Measurements from ENCODE around the gene AHDC1. TPM values are rescaled to one million over a fixed set of nuclear protein-coding genes. Genes with fewer than 3 reads are reported as not detected.
"Not testable (repeated sequence)": the region's sequence is repeated elsewhere in the genome, so short reads cannot be mapped to it uniquely, and the experiment has no call there.

AHDC1 gene
- total RNA-seq, 1 donor from 2014 or later: 7.0 TPM

DNA sequence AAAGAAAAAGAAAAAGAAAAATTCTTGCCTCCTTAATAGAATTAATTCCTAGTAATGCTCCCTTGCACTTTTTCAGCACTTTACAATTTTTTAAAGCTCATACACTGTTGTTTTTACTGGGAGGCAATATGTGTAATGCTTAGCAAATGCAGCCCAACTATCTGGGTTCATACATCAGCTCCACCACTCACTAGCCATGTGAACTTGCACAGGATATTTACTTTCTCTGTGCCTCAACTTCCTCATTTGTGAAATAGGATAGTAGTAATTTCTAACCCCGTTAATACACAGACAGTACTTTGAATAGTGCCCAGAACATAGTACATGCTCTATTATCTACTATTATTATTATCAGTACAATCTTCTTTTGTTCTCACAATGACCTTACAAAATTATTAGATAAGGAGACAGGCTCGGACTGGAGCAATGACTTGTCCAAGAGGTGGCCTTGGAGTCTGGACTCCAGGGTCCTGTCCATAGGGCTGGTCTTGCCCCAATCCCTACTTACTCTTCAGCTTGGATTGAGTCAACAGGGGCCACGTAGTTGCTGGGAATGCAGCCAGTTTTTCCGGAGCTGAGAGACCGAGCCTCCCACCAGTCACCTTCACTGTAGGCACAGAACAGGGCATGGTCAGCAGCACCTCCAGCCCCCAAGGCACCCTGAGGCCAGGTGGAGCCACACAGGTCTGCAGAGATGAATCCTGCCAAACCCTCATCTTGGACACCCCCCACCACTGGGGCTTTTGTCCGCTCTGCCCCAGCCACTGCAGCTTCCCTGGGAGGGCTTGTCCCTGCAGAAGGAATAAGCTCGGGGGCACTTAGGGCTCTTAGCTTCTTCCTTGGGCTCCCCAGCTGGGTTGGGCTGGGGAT is 17.3 kb upstream of the AHDC1 start:
- Mint-ChIP-seq H3K4me3 (no peak overlapping the region), H3K27me3 (ENCODE audit: insufficient read depth, low read depth) (peaks cover 4% of the 10 kb centered on the region), H3K4me1 (peaks cover 10% of the 10 kb centered on the region), H3K27ac (no peak overlapping the region), H3K36me3 (no peaks in the 10 kb centered on the region), H3K9me3 (no peaks in the 10 kb centered on the region)
- H3K4me2 ChIP-seq: no peak overlapping the region
- no peaks in the 10 kb centered on the region for H4K20me1 ChIP-seq (ENCODE audit: low read depth)
- peaks cover 2% of the 10 kb centered on the region for H3F3A ChIP-seq (ENCODE audit: low read depth)
- no peak overlapping the region for H3K4me3 ChIP-seq
- DNase-seq (ENCODE audit: low spot score): no peak
- H3K36me3 ChIP-seq: no peaks in the 10 kb centered on the region
- no peaks in the 10 kb centered on the region for H3K27me3 ChIP-seq
- no peak overlapping the region for H3K27ac ChIP-seq
- H3K4me1 ChIP-seq: no peaks in the 10 kb centered on the region
- no peaks in the 10 kb centered on the region for H3K79me2 ChIP-seq (ENCODE audit: low read depth)
- H3K9me3 ChIP-seq (ENCODE audit: low read depth): no peaks in the 10 kb centered on the region
- TF ChIP-seq EZH2 (IDR thresholded peaks at IDR 0.05) (no peak), EZH2phosphoT487 (IDR thresholded peaks at IDR 0.05) (no peak), CTCF (IDR thresholded peaks at IDR 0.05) (no peak)
- no peak overlapping the region for H3K9ac ChIP-seq
- H2AFZ ChIP-seq (replicated peaks): no peak overlapping the region

- not testable (repeated sequence) for H3K4me1 ChIP-seq; H3K4me3 Mint-ChIP-seq; H3K36me3 Mint-ChIP-seq; H3K4me2 ChIP-seq; DNase-seq (ENCODE audit: low spot score); H3K9me3 ChIP-seq (ENCODE audit: low read depth); H2AFZ ChIP-seq (replicated peaks); H3K9me3 Mint-ChIP-seq; H4K20me1 ChIP-seq (ENCODE audit: low read depth); H3K27me3 Mint-ChIP-seq (ENCODE audit: insufficient read depth, low read depth); H3K79me2 ChIP-seq (ENCODE audit: low read depth); H3K9ac ChIP-seq; H3K4me3 ChIP-seq; H3K27ac ChIP-seq; H3K36me3 ChIP-seq
- Mint-ChIP-seq H3K27ac (peak overlapping the region; percentile 74), H3K4me1 (peaks cover 14% of the 10 kb centered on the region)
- peaks cover 14% of the 10 kb centered on the region for H3F3A ChIP-seq (ENCODE audit: low read depth)
- H3K27me3 ChIP-seq: peaks cover 13% of the 10 kb centered on the region
Measured at GRCh38 chr1:27619782-27620438, 16.0 kb upstream of the AHDC1 start.

DNA sequence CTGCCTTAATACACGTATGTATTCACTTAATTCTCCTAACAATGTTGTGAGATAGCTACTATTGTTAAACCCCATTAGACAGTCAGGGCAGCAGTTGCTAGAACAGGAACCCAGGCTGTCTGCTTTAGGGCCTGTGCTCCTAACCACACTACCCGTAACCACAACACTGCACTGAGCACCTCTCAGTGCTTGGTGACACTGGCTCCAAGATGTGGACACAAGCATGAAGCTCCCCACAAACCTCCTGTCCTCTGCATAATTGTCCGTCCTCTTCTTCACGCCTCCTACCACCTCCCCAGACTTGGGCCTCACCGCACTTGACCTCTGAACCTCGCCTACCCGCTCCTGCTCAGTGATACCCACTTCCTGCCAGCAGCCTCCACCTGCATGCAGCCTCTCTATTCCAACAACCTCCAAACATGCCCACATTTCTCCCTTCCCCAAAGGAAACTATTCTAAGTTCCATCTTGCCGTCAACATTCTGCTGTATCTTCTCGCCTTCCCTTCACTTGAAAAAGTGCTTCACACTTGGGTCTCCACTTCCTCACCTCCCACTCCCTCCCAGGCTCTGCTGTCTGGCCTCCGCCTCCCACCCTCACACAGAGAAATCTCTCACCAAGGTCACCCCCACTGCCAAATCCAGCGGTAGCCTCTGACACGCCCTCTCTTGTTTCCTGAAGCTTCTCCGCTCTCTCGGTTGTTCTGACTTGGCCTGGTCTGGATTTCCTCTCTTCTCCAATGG is 14.6 kb upstream of the AHDC1 start:
- Mint-ChIP-seq H3K36me3 (no peaks in the 10 kb centered on the region), H3K27me3 (ENCODE audit: insufficient read depth, low read depth) (peaks cover 4% of the 10 kb centered on the region), H3K27ac (no peak overlapping the region), H3K4me1 (peaks cover 21% of the 10 kb centered on the region), H3K4me3 (peak overlapping the region; percentile 12), H3K9me3 (no peaks in the 10 kb centered on the region)
- H3K9ac ChIP-seq: no peak overlapping the region
- TF ChIP-seq EZH2 (IDR thresholded peaks at IDR 0.05) (no peak), EZH2phosphoT487 (IDR thresholded peaks at IDR 0.05) (no peak), CTCF (IDR thresholded peaks at IDR 0.05) (no peak)
- H3K4me1 ChIP-seq: no peaks in the 10 kb centered on the region
- no peak overlapping the region for H3K4me3 ChIP-seq
- H3K79me2 ChIP-seq (ENCODE audit: low read depth): no peaks in the 10 kb centered on the region
- peaks cover 14% of the 10 kb centered on the region for H3F3A ChIP-seq (ENCODE audit: low read depth)
- no peak for DNase-seq (ENCODE audit: low spot score)
- no peak overlapping the region for H2AFZ ChIP-seq (replicated peaks)
- no peak overlapping the region for H3K27ac ChIP-seq
- H3K9me3 ChIP-seq (ENCODE audit: low read depth): no peaks in the 10 kb centered on the region
- no peak overlapping the region for H3K4me2 ChIP-seq
- peaks cover 2% of the 10 kb centered on the region for H4K20me1 ChIP-seq (ENCODE audit: low read depth)
- no peaks in the 10 kb centered on the region for H3K36me3 ChIP-seq
- peaks cover 23% of the 10 kb centered on the region for H3K27me3 ChIP-seq

Data from neural progenitor cell (in vitro differentiated cells).